ENCODE data around the gene BLOC1S1.
"Not testable (repeated sequence)": the region's sequence is repeated elsewhere in the genome, so short reads cannot be mapped to it uniquely, and the experiment has no call there.

Gene BLOC1S1

GRCh38 chr12:55746174-55746912, 30.5 kb downstream of the BLOC1S1 start:
- no peak for FAIRE-seq

GRCh38 chr12:55746913-55747231, 31.0 kb downstream of the BLOC1S1 start:
- FAIRE-seq: no peak

- no peak for FAIRE-seq
Observed at GRCh38 chr12:55748230-55748993, 32.6 kb downstream of the BLOC1S1 start.

- no peak for FAIRE-seq
Observed at GRCh38 chr12:55755246-55755645, 39.4 kb downstream of the BLOC1S1 start.

GRCh38 chr12:55757701-55758100, 41.9 kb downstream of the BLOC1S1 start:
- FAIRE-seq: no peak

- FAIRE-seq: not testable (repeated sequence)
Observed at GRCh38 chr12:55758575-55758974, 42.7 kb downstream of the BLOC1S1 start.

GRCh38 chr12:55760663-55761062, 44.8 kb downstream of the BLOC1S1 start:
- FAIRE-seq: no peak

GRCh38 chr12:55762646-55763045, 46.8 kb downstream of the BLOC1S1 start:
- FAIRE-seq: no peak

- FAIRE-seq: no peak
Observed at GRCh38 chr12:55765736-55766290, 50.0 kb downstream of the BLOC1S1 start.

GRCh38 chr12:55767156-55767555, 51.3 kb downstream of the BLOC1S1 start:
- FAIRE-seq: no peak

Data from endometrium (tissue), 2 donors.